ENCODE measurements around the gene TTLL10. TPM values are rescaled to one million over a fixed set of nuclear protein-coding genes. Genes with fewer than 3 reads are reported as not detected.

TTLL10 gene
- total RNA-seq, 1 experiment from 2014 or later, result 0.29 TPM

- no peak for TF ChIP-seq CTCF (IDR thresholded peaks at IDR 0.05; ENCODE audit: insufficient read depth in 1 of 2, low read depth in 1 of 2, low read length in 1 of 2, severe bottlenecking in 1 of 2, unreplicated experiment in 1 of 2)
- no peaks in the 10 kb centered on the region for H3K9me3 ChIP-seq
- no peaks in the 10 kb centered on the region for H3K36me3 ChIP-seq (ENCODE audit: control insufficient read depth, insufficient read depth, low read length)
- POLR2A ChIA-PET, result no interaction called here
- H3K4me3 ChIP-seq (ENCODE audit: low read depth, low read length), result no peak overlapping the region
- H3K4me1 ChIP-seq, result peaks cover 7% of the 10 kb centered on the region; the same call in 1 of the 2 replicates
- CTCF ChIA-PET, result interaction anchor here (0.6 kb wide), 1 partner anchor 264 kb away, joined by 7 read pairs; no protein-coding TSS in a partner anchor
- Mint-ChIP-seq H3K27me3 (ENCODE audit: insufficient read depth, unreplicated experiment) (no peaks in the 10 kb centered on the region), H3K27ac (ENCODE audit: unreplicated experiment) (no peak overlapping the region), H3K9me3 (ENCODE audit: unreplicated experiment) (no peaks in the 10 kb centered on the region), H3K36me3 (ENCODE audit: insufficient read depth, unreplicated experiment) (peaks cover 8% of the 10 kb centered on the region), H3K4me1 (ENCODE audit: low read depth, unreplicated experiment) (no peaks in the 10 kb centered on the region), H3K4me3 (ENCODE audit: unreplicated experiment) (no peak overlapping the region)
- no peaks in the 10 kb centered on the region for H3K27me3 ChIP-seq (replicated peaks; ENCODE audit: control insufficient read depth, insufficient read depth, low read length)
- intact Hi-C loops (cut with micrococcal nuclease; ENCODE audit: unreplicated experiment), result no loop called here
- DNase-seq, result no peak
- no TSS peak for BruUV-seq (replicated peaks)
These were observed 73.7 kb downstream of the TTLL10 start for GRCh38 chr1:1247341-1247913.

Small RNA genes within 50 kb of the gene (microRNA-seq; reads per million reads assigned to microRNA genes)
- gene MIR200A (745 reads per million, percentile 85 among the genes with 10 or more reads in this experiment), gene MIR200B (13,305 reads per million, percentile 98 among the genes with 10 or more reads in this experiment), gene MIR429 (1,317 reads per million, percentile 90 among the genes with 10 or more reads in this experiment)

Other genes starting within 250 kb of the TTLL10 start
- gene SAMD11, start 250.0 kb upstream of the TTLL10 start, total RNA-seq (2022), result 0.54 and 0.63 TPM in 2 replicates
- 93.4 and 94.1 TPM in 2 replicates for gene NOC2L, start 214.6 kb upstream of the TTLL10 start, total RNA-seq (2022)
- gene KLHL17, start 213.3 kb upstream of the TTLL10 start, total RNA-seq (2022), result 33.1 and 34.4 TPM in 2 replicates
- gene PLEKHN1, start 207.4 kb upstream of the TTLL10 start, total RNA-seq (2022), result 3.1 and 4.0 TPM in 2 replicates
- 0.18 and 0.65 TPM in 2 replicates for gene PERM1, start 191.8 kb upstream of the TTLL10 start, total RNA-seq (2022)
- gene HES4, start 173.8 kb upstream of the TTLL10 start, total RNA-seq (2022), result 45.5 and 53.8 TPM in 2 replicates
- gene ISG15, start 160.4 kb upstream of the TTLL10 start, total RNA-seq (2022), result 55.5 and 63.1 TPM in 2 replicates
- 176 and 188 TPM in 2 replicates for gene AGRN, start 153.8 kb upstream of the TTLL10 start, total RNA-seq (2022)
- gene RNF223, start 99.6 kb upstream of the TTLL10 start, total RNA-seq (2022), result 0.56 and 0.57 TPM in 2 replicates
- 12.9 and 14.0 TPM in 2 replicates for gene C1orf159, start 57.8 kb upstream of the TTLL10 start, total RNA-seq (2022)
- not detected in 2 replicates for gene TNFRSF18, start 32.7 kb downstream of the TTLL10 start, total RNA-seq (2022)
- gene TNFRSF4, start 40.3 kb downstream of the TTLL10 start, total RNA-seq (2022), result not detected in 2 replicates
- 138 and 140 TPM in 2 replicates for gene SDF4, start 58.1 kb downstream of the TTLL10 start, total RNA-seq (2022)
- 24.8 and 25.3 TPM in 2 replicates for gene B3GALT6, start 58.4 kb downstream of the TTLL10 start, total RNA-seq (2022)
- 3.4 and 3.7 TPM in 2 replicates for gene C1QTNF12, start 72.8 kb downstream of the TTLL10 start, total RNA-seq (2022)
- gene UBE2J2, start 100.0 kb downstream of the TTLL10 start, total RNA-seq (2022), result 57.2 and 62.7 TPM in 2 replicates
- gene SCNN1D, start 106.6 kb downstream of the TTLL10 start, total RNA-seq (2022), result 1.0 and 2.8 TPM in 2 replicates
- gene ACAP3, start 134.1 kb downstream of the TTLL10 start, total RNA-seq (2022), result 46.6 and 48.5 TPM in 2 replicates
- 39.8 and 43.8 TPM in 2 replicates for gene PUSL1, start 134.7 kb downstream of the TTLL10 start, total RNA-seq (2022)
- gene INTS11, start 150.8 kb downstream of the TTLL10 start, total RNA-seq (2022), result 103 and 115 TPM in 2 replicates
- gene CPTP, start 150.9 kb downstream of the TTLL10 start, total RNA-seq (2022), result 16.2 and 16.8 TPM in 2 replicates
- 0.09 and 0.29 TPM in 2 replicates for gene TAS1R3, start 157.4 kb downstream of the TTLL10 start, total RNA-seq (2022)
- gene DVL1, start 175.5 kb downstream of the TTLL10 start, total RNA-seq (2022), result 40.6 and 43.0 TPM in 2 replicates
- gene MXRA8, start 184.7 kb downstream of the TTLL10 start, total RNA-seq (2022), result 4.9 and 5.0 TPM in 2 replicates
- gene AURKAIP1, start 201.3 kb downstream of the TTLL10 start, total RNA-seq (2022), result 187 and 200 TPM in 2 replicates
- gene CCNL2, start 225.5 kb downstream of the TTLL10 start, total RNA-seq (2022), result 145 and 147 TPM in 2 replicates
- gene MRPL20, start 233.4 kb downstream of the TTLL10 start, total RNA-seq (2022), result 109 and 110 TPM in 2 replicates
- 1.6 and 3.2 TPM in 2 replicates for gene ANKRD65, start 247.4 kb downstream of the TTLL10 start, total RNA-seq (2022)

All from Caco-2 (cell line).